Neutrophil (primary cell): Measurements from ENCODE around the gene FOXB1.

ENCODE experiments used
- H3K27ac ChIP-seq: fragments of 200-600 bp; sonication (generic); 2 replicates; pipeline ENCODE4 v1.5.1; 2016; ENCODE audit warnings: mild to moderate bottlenecking, moderate library complexity
- H3K27me3 ChIP-seq: fragments of 200-600 bp; sonication (generic); 2 replicates; pipeline ENCODE4 v1.6.0; 2016; ENCODE audit warnings: mild to moderate bottlenecking
- H3K36me3 ChIP-seq: fragments of 200-600 bp; sonication (generic); 2 replicates; pipeline ENCODE4 v1.5.1; 2017
- H3K4me1 ChIP-seq, 2 experiments: fragments of 200-600 bp in 1 of 2; sonication (generic) in 1 of 2; 1 replicate in 1 of 2; 2 replicates in 1 of 2; pipeline versions ENCODE4 v1.5.1 to v1.6.1; 2013 to 2016; ENCODE audit warnings: low read depth in 1 of 2, low read length in 1 of 2, mild to moderate bottlenecking in 1 of 2, moderate library complexity in 1 of 2; ENCODE audit not compliant: control insufficient read depth in 1 of 2, insufficient read depth in 1 of 2
- H3K4me3 ChIP-seq, 2 experiments: fragments of 200-600 bp in 1 of 2; sonication (generic) in 1 of 2; 1 replicate in 1 of 2; 2 replicates in 1 of 2; pipeline ENCODE4 v1.5.1; 2013 to 2016; ENCODE audit warnings: low read depth in 1 of 2, low read length in 1 of 2, mild to moderate bottlenecking in 1 of 2, moderate library complexity in 1 of 2
- H3K9me3 ChIP-seq: fragments of 200-600 bp; sonication (generic); 2 replicates; pipeline ENCODE4 v1.5.1; 2016
- CTCF ChIP-seq: fragments of 200-600 bp; sonication (generic); IDR thresholded peaks from 2 replicates; pipeline ENCODE4 v1.5.1; 2016; ENCODE audit warnings: antibody characterized with exemption

FOXB1 gene

GRCh38 chr15:60052796-60053195, 48.7 kb downstream of the FOXB1 start:
- H3K27ac ChIP-seq, result no peak overlapping the region
- no peaks in the 10 kb centered on the region for H3K36me3 ChIP-seq
- no peaks in the 10 kb centered on the region for H3K4me1 ChIP-seq
- no peak for TF ChIP-seq CTCF
- H3K9me3 ChIP-seq, result no peaks in the 10 kb centered on the region
- no peak overlapping the region for H3K4me3 ChIP-seq
- peaks cover 4% of the 10 kb centered on the region for H3K27me3 ChIP-seq

- H3K4me3 ChIP-seq, result no peak overlapping the region
- no peak overlapping the region for H3K27ac ChIP-seq
- no peaks in the 10 kb centered on the region for H3K9me3 ChIP-seq
- no peak for TF ChIP-seq CTCF
- H3K36me3 ChIP-seq, result no peaks in the 10 kb centered on the region
- H3K4me1 ChIP-seq, result no peaks in the 10 kb centered on the region
- H3K27me3 ChIP-seq, result peaks cover 4% of the 10 kb centered on the region
These were observed 50.4 kb downstream of the FOXB1 start for GRCh38 chr15:60054472-60054871.
